ENCODE data around the gene PTPRB. TPM values are rescaled to one million over a fixed set of nuclear protein-coding genes. Genes with fewer than 3 reads are reported as not detected.

PTPRB gene
- total and polyA plus RNA-seq, 2 of the 8 experiments (the other 6 are each of a cell fraction or from before 2014, with no cell fraction given) = 0.36 to 0.58 TPM

DNA sequence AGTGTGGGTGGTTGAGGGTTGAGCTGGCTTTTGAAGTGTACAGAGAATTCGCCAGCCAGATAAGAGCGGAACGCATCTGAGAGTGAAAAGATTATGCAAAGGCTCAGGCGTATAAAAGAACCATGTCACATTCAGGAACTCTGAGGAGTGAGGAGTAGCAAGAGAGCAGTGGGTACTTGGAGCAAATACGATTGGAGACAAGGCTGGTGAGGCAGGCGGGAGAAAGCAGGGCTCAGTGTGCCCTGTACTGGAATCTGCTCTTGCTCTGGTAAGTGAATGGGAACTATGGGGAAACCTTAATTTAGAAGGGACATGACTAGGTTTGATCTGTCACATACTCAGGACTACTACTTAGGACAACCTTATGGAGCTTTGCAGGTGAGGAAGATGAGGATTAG is 87.0 kb downstream of the PTPRB start:
- CTCF ChIA-PET (ENCODE audit: partially characterized antibody) = interaction anchor here (0.6 kb wide), 2 partner anchors 640 to 697 kb away, joined by 4 read pairs; no protein-coding TSS in a partner anchor
- Histone ChIP-seq H2BK15ac (ENCODE audit: low read length) (no peak overlapping the region), H4K8ac (ENCODE audit: extremely low read depth, insufficient read depth, low read length) (no peak overlapping the region), H2AK5ac (ENCODE audit: low read depth, low read length) (no peak overlapping the region), H3K14ac (ENCODE audit: insufficient read length) (no peak overlapping the region), H2AFZ (ENCODE audit: low read length) (no peak overlapping the region), H3K9ac (replicated peaks in 1 of 4; ENCODE audit: extremely low read depth in 1 of 4, low read depth in 3 of 4, low read length in 3 of 4) (no peak overlapping the region), H3K4me2 (ENCODE audit: insufficient read depth in 1 of 2, low read depth in 2 of 2, low read length in 2 of 2) (no peak overlapping the region), H3K27me3 (replicated peaks in 1 of 4; ENCODE audit: control insufficient read depth in 3 of 4, extremely low read depth in 1 of 4, insufficient read depth in 3 of 4, low read length in 3 of 4) (no peaks in the 10 kb centered on the region), H3K4me1 (replicated peaks in 1 of 4; ENCODE audit: control insufficient read depth in 3 of 4, insufficient read depth in 4 of 4, low read length in 3 of 4) (no peaks in the 10 kb centered on the region), H3K9me3 (ENCODE audit: insufficient read depth in 2 of 2, low read depth in 1 of 2, low read length in 1 of 2) (no peaks in the 10 kb centered on the region), H2BK20ac (ENCODE audit: low read length) (no peak overlapping the region), H2BK12ac (ENCODE audit: low read depth, low read length) (no peak overlapping the region), H3K79me1 (ENCODE audit: low read depth, low read length) (no peaks in the 10 kb centered on the region), H4K91ac (replicated peaks; ENCODE audit: insufficient read length, low read length) (no peak overlapping the region), H3K18ac (ENCODE audit: extremely low read depth, low read length) (no peak overlapping the region), H3K23ac (ENCODE audit: insufficient read length) (no peak overlapping the region), H3K23me2 (ENCODE audit: low read depth, low read length) (peaks cover 2% of the 10 kb centered on the region; the same call in 1 of the 2 replicates), H3K4ac (replicated peaks; ENCODE audit: insufficient read length, low read depth, low read length) (no peak overlapping the region), H2BK120ac (replicated peaks; ENCODE audit: low read depth, low read length) (no peak overlapping the region), H3K56ac (replicated peaks; ENCODE audit: insufficient read length, low read depth, low read length) (no peak overlapping the region), H3K36me3 (ENCODE audit: control insufficient read depth in 2 of 4, insufficient read depth in 4 of 4, low read length in 3 of 4) (no peaks in the 10 kb centered on the region), H4K20me1 (replicated peaks in 1 of 2; ENCODE audit: control insufficient read depth in 1 of 2, insufficient read depth in 2 of 2, low read length in 2 of 2) (no peaks in the 10 kb centered on the region), H4K5ac (ENCODE audit: insufficient read length, low read depth, low read length) (no peak overlapping the region), H3K4me3 (ENCODE audit: extremely low read depth in 1 of 4, insufficient read depth in 2 of 4, low read depth in 3 of 4, low read length in 4 of 4) (no peak overlapping the region), H3K27ac (ENCODE audit: low read depth, low read length) (no peak overlapping the region), H2BK5ac (ENCODE audit: low read depth, low read length) (no peak overlapping the region), H3K79me2 (ENCODE audit: control insufficient read depth in 1 of 2, insufficient read depth in 2 of 2, low read length in 2 of 2) (no peaks in the 10 kb centered on the region)
- FAIRE-seq (no peak), DNase-seq (ENCODE audit: low read depth in 1 of 2, low spot score in 2 of 2) (no peak)
- WGBS, 2 experiments (ENCODE audit: extremely low coverage in 1 of 2, insufficient coverage in 1 of 2, insufficient read length in 1 of 2, insufficient replicate concordance in 2 of 2, low coverage in 1 of 2, low lambda C conversion rate in 2 of 2, missing lambda C conversion rate in 1 of 2) = 96% methylated on average over 5 of the region's 6 CpGs; no CpG with 5 or more reads in 1 of the 2 experiments
- POLR2A ChIA-PET (ENCODE audit: partially characterized antibody) = interaction anchor here (0.6 kb wide), 2 partner anchors 13 to 57 kb away, joined by 3 read pairs; no protein-coding TSS in a partner anchor
- TF ChIP-seq, protein P1, sequence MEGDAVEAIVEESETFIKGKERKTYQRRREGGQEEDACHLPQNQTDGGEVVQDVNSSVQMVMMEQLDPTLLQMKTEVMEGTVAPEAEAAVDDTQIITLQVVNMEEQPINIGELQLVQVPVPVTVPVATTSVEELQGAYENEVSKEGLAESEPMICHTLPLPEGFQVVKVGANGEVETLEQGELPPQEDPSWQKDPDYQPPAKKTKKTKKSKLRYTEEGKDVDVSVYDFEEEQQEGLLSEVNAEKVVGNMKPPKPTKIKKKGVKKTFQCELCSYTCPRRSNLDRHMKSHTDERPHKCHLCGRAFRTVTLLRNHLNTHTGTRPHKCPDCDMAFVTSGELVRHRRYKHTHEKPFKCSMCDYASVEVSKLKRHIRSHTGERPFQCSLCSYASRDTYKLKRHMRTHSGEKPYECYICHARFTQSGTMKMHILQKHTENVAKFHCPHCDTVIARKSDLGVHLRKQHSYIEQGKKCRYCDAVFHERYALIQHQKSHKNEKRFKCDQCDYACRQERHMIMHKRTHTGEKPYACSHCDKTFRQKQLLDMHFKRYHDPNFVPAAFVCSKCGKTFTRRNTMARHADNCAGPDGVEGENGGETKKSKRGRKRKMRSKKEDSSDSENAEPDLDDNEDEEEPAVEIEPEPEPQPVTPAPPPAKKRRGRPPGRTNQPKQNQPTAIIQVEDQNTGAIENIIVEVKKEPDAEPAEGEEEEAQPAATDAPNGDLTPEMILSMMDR (IDR thresholded peaks at IDR 0.05; ENCODE audit: control extremely low read depth in 1 of 3, insufficient read depth in 1 of 3, low read depth in 1 of 3, low read length in 3 of 3) = no peak
- TF ChIP-seq HDAC2 (IDR thresholded peaks at IDR 0.05; ENCODE audit: borderline replicate concordance in 1 of 2, low read depth in 2 of 2, low read length in 2 of 2) = no peak
- TF ChIP-seq RXRA (IDR thresholded peaks at IDR 0.05; ENCODE audit: insufficient read depth, low read depth, low read length) = no peak

Data from H1 (cell line).